CD4-positive, alpha-beta T cell treated with Interferon gamma for 1 hour (primary cell): Measurements from ENCODE around the gene PYGL.
"Not testable (repeated sequence)": the region's sequence is repeated elsewhere in the genome, so short reads cannot be mapped to it uniquely, and the experiment has no call there.

Source experiments
- DNase-seq: peaks from one replicate; pipeline ENCODE4 v3.0.0-alpha.2; 2020

Gene PYGL

GRCh38 chr14:50924843-50925242, 19.4 kb downstream of the PYGL start:
- no peak for DNase-seq

GRCh38 chr14:50924236-50924635, 20.0 kb downstream of the PYGL start:
- DNase-seq: no peak

DNA sequence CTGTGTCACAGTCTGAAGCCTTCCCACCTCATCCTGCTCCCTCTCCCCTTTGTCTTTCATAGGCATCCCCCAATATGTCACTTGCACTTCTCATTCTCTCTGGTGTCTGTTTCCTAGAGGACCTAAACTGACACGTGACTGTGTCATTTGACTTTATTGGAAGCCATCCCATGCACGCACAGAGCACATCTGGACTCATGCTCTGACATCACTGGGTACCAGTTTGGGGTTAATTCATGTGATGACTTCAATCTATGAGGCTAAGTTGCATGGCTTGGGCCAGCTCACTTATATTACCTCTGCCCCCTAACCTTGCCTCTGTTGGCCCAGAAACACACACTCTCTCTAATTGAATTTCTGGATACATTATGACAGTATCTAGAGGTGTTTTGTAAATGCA, 21.5 kb downstream of the PYGL start:
- no peak for DNase-seq

- no peak for DNase-seq
Measured at GRCh38 chr14:50920482-50921230, 23.6 kb downstream of the PYGL start.

GRCh38 chr14:50919524-50919923, 24.8 kb downstream of the PYGL start:
- DNase-seq: not testable (repeated sequence)

DNA sequence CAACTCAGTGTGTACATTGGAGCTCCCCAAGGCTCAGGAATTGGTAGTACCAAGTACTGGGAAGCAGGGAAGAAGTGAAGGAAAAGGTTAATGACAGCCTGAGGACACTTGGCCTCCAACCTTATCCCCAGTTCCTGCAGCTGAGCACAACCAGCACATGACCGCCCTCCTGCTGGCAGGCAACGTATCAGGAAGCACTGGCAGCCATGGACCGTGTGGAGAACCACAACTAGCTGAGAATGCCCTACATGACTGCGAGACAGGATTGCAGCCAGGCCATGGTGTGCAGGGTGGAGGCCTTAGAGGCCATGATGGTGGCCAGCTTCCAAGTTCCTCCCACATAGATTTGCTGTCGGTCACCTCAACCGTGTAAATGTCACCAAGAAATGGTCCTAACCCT, 26.8 kb downstream of the PYGL start:
- no peak for DNase-seq

- no peak for DNase-seq
Measured at GRCh38 chr14:50910495-50911420, 33.5 kb downstream of the PYGL start.

- DNase-seq: no peak
Measured at GRCh38 chr14:50906326-50907065, 37.8 kb downstream of the PYGL start.

DNA sequence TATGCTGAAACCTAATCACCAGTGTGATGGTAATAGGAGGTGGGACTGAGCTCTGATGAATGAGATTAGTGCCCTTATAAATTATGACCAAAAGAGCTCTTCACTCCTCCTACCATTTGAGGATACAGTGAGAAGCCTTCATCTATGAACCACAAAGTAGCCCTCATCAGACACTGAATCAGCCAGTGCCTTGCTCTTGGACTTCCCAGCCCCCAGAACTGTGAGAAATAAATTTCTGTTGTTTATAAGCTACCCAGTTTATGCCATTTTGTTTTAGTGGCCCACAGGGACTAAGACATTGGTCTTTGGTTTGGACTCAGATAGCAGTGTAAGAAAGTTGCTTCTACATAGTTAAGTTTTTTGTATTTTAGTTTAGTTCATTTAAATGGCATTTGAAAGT, 39.6 kb downstream of the PYGL start:
- DNase-seq: no peak

DNA sequence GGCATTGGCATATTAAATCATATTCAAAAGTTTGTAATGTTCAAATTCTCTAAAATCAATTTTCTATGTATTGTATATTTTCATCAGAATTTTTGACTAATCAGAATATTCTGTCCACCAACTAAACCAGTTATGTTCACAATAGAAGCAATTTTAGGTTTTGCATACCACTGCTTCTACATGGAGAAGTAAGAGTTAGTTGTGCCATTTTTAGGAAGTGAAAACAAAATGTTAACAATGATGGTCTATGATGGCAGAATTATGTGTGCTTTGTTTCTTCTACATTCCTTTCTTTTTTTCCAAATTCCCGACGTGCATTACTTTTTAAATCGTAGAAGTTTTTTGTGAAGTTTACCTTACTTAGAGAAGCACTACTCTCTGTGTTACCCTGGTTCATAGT, 42.9 kb downstream of the PYGL start:
- DNase-seq: no peak

GRCh38 chr14:50897658-50898175, 46.6 kb downstream of the PYGL start:
- no peak for DNase-seq

DNA sequence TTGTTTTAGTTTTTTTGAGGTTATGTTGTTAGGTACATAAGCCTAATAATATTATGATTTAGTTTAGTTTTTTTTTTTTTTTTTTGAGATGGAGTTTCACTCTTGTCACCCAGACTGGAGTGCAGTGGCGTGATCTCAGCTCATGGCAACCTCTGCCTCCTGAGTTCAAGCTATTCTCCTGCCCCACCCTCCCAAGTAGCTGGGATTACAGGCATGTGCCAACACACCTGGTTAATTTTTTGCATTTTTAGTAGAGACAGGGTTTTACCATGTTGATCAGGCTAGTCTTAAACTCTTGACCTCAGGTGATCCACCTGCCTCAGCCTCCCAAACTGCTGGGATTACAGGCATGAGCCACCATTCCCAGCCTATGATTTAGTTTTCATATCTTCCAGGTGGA, 47.3 kb downstream of the PYGL start:
- DNase-seq: not testable (repeated sequence)

GRCh38 chr14:50896421-50896820, 47.9 kb downstream of the PYGL start:
- DNase-seq: not testable (repeated sequence)

DNA sequence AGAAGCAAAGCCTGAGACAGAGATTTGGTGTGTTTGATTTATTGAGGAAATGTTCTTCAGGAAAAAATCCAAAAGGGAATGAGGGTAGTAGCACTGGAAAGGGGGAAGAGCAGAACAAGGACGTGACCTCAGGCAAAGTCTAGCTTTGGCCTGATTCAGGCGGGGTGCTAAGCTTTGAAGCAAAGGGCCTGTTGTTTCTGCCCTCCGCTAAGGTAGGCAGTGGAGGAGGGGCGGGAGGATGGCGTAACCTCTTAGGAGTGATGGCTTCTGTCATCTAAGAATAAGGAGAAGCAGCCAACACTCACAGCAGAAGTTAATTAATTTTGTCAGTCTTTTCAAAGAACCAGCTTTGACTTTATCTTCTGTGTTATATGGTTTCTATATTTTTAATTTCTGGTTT, 52.0 kb downstream of the PYGL start:
- DNase-seq: no peak

GRCh38 chr14:50887476-50887875, 56.8 kb downstream of the PYGL start:
- no peak for DNase-seq

DNA sequence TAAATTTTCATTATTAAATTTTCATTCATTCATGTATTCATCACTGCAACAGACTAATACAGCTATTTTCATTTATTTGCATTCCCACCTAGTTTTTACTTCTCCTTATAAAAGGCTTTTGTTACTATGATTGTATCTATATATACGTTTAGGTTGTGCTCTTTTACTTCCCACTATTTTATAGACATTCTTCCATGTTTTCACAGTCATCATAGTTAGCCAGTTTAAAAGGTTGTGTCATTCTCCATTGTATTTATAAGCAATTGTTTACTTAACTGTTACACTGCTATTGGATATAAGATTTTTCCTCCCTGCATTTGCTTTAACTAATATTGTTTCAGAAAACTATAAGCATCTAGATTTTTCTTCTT, 60.5 kb downstream of the PYGL start:
- DNase-seq: no peak

DNA sequence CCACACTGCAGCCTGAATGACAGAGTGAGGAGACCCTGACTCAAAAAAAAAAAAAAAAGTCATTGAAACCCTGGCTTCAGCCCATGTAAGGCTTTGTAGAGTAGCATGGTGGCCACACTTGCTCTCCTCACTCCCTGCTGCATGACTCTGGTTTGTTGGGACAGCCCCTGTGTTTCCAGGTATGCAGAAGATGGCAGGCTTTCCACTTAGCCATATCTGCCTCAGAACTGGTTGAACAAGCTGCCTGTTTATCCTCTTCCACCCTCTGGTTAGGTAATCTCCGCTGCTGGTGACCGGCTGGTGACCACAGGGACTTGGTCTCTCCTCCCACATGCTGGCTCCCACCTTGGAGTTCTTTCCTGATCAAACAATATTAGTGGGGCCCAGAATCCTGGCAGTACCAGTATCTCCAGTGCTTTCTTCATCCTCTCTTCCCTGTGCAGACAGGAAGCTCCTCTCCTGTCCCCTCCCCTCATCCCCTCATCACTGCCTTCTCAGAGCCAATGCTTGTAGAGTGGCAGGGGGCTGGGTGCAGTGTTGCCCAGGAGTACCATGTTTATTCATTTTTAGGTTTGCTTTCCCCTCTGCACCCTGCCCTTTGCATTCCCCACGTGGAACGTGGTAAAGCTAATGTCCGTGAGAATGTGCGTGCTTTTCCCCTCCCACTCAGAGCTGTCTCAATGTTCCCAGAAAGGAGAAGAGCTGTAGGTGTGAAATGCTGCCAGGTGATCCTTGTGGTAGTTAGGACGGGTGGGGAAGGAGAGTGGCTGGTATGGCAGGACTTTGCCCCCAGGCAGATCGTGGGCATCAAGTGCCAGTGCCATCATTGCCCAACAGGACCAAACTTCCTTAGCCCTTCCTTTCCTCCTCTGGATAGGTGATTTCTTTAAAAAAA, 61.1 kb downstream of the PYGL start:
- DNase-seq: no peak

GRCh38 chr14:50875359-50876070, 68.8 kb downstream of the PYGL start:
- peak; percentile 49 for DNase-seq

GRCh38 chr14:50874757-50875156, 69.5 kb downstream of the PYGL start:
- no peak for DNase-seq

GRCh38 chr14:50871914-50872732, 72.2 kb downstream of the PYGL start, which contains the start of gene ABHD12B:
TSS of gene ABHD12B (plus strand) at chr14:50872053. CDS start at chr14:50872175, 122 bp downstream.
- DNase-seq: no peak
